Kidney (tissue), 14 donors: ENCODE data around the gene SALL2. TPM values are rescaled to one million over a fixed set of nuclear protein-coding genes. Genes with fewer than 3 reads are reported as not detected.

Experiments
- DNase-seq, 5 donors: peaks; one replicate each; pipeline ENCODE4 v3.0.0-alpha.2; 2013 to 2020
- FAIRE-seq: peaks from 2 replicates; lab custom pipeline; 2012; peaks lifted over from hg19 to GRCh38; lab: Jason Lieb, UNC
- H3K27ac ChIP-seq, 2 donors: one replicate each; pipeline ENCODE4 v1.7.0; 2013; ENCODE audit warnings: low read depth in 2 of 2, low read length in 2 of 2, inconsistent platforms in 1 of 2
- H3K27me3 ChIP-seq: one replicate; pipeline ENCODE4 v1.7.1; 2013; ENCODE audit warnings: low read length, inconsistent platforms; ENCODE audit not compliant: control insufficient read depth, insufficient read depth
- H3K36me3 ChIP-seq, 3 donors: one replicate each; pipeline versions ENCODE4 v1.7.0 to v1.7.1; 2013; ENCODE audit warnings: low read length in 3 of 3, control low read depth in 1 of 3, inconsistent platforms in 1 of 3; ENCODE audit not compliant: insufficient read depth in 3 of 3, control insufficient read depth in 2 of 3
- H3K4me1 ChIP-seq, 3 donors: one replicate each; pipeline versions ENCODE4 v1.7.0 to v1.7.1; 2013; ENCODE audit warnings: low read length in 3 of 3, inconsistent platforms in 1 of 3, low read depth in 1 of 3; ENCODE audit not compliant: control insufficient read depth in 2 of 3, insufficient read depth in 2 of 3
- H3K4me3 ChIP-seq, 3 donors: one replicate each; pipeline versions ENCODE4 v1.7.0 to v1.8.1; 2013; ENCODE audit warnings: low read length in 3 of 3, control low read depth in 1 of 3, inconsistent platforms in 1 of 3
- H3K9ac ChIP-seq, 3 donors: one replicate each; pipeline versions ENCODE4 v1.7.0 to v1.7.1; 2013; ENCODE audit warnings: low read length in 3 of 3, control low read depth in 1 of 3, inconsistent platforms in 1 of 3
- H3K9me3 ChIP-seq, 3 donors: one replicate each; pipeline versions ENCODE4 v1.7.0 to v1.7.1; 2013; ENCODE audit warnings: low read length in 3 of 3, control low read depth in 1 of 3, inconsistent platforms in 1 of 3; ENCODE audit not compliant: control insufficient read depth in 2 of 3, insufficient read depth in 1 of 3
- intact Hi-C: fragments of 100-400 bp; cut with DNase I; formaldehyde crosslinking; loops from one replicate; pipeline ENCODE4 v1.11.1; 2022
- polyA plus RNA-seq: library from polyadenylated mRNA; stranded (reverse); fragments of 350-450 nt; fragmentation: Illumina TruSeq; extraction: RNeasy Lipid Tissue Mini Kit (QIAGEN cat#74804); gene quantifications from one replicate; pipeline ENCODE4 v1.2.3, GENCODE V29; 2014; ENCODE audit warnings: low read depth, low replicate concordance; ENCODE audit not compliant: insufficient read depth
- total RNA-seq: library from RNA; stranded (reverse); fragmentation: NEBNext Ultra II Directional; extraction: Animal tissue kit (Norgen Biotek cat#: 25700); gene quantifications from one replicate; pipeline ENCODE4 v1.2.1, GENCODE V29; 2021
- TF ChIP-seq, protein P1 (sequence below): IDR thresholded peaks from 3 replicates; pipeline ENCODE4 v1.5.1; 2012; ENCODE audit warnings: mild to moderate bottlenecking, moderate library complexity, borderline replicate concordance; ENCODE audit not compliant: insufficient read depth; ENCODE audit errors: extremely low read depth
- donor health status: control.
- donor health status: control.
- donor health status: control.
- donor health status: control.
- donor health status: control.
- donor health status: DM: yes; HTN: yes; CAD: no.
- donor health status: Normal renal cell carcinoma (clear cell type).

The SALL2 gene
- total and polyA plus RNA-seq, 2 donors from 2014 or later, result 5.5 to 8.8 TPM

DNA sequence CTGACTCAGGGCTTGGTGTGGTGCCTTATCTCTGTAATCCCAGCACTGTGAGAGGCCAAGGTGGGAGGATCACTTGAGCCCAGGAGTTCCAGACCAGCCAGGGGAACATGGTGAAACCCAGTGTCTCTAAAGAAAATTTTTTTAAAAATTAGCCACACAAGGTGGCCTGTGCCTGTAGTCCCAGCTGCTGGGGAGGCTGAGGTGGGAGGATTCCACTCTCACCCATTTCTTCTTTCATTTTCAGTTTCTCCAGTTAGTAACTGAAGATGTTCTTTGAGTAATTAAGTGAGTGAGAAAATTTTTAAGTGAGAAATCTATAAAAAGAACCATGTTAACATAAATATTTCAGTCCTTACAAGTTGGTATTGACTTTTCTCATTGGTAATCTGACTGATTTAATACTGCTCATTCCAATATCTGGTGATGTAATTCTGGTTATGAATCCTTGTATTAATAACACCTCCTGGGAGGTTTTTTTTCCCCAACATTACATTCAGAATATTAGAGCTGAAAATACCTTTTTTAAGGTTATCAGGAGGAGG is 21.1 kb downstream of the SALL2 start:
- intact Hi-C loops, result no loop called here
- H3K9me3 ChIP-seq, result no peaks in the 10 kb centered on the region
- no peak overlapping the region for H3K9ac ChIP-seq
- no peak for FAIRE-seq
- TF ChIP-seq, protein P1, sequence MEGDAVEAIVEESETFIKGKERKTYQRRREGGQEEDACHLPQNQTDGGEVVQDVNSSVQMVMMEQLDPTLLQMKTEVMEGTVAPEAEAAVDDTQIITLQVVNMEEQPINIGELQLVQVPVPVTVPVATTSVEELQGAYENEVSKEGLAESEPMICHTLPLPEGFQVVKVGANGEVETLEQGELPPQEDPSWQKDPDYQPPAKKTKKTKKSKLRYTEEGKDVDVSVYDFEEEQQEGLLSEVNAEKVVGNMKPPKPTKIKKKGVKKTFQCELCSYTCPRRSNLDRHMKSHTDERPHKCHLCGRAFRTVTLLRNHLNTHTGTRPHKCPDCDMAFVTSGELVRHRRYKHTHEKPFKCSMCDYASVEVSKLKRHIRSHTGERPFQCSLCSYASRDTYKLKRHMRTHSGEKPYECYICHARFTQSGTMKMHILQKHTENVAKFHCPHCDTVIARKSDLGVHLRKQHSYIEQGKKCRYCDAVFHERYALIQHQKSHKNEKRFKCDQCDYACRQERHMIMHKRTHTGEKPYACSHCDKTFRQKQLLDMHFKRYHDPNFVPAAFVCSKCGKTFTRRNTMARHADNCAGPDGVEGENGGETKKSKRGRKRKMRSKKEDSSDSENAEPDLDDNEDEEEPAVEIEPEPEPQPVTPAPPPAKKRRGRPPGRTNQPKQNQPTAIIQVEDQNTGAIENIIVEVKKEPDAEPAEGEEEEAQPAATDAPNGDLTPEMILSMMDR, result no peak
- peaks cover 3 to 7% (median 4%) of the 10 kb centered on the region in 3 donors for H3K4me1 ChIP-seq
- H3K4me3 ChIP-seq, result no peak overlapping the region
- no peak for DNase-seq
- H3K27me3 ChIP-seq, result no peaks in the 10 kb centered on the region
- H3K36me3 ChIP-seq, result peaks cover 4 to 33% (median 20%) of the 10 kb centered on the region in 3 donors
- H3K27ac ChIP-seq, result no peak overlapping the region

DNA sequence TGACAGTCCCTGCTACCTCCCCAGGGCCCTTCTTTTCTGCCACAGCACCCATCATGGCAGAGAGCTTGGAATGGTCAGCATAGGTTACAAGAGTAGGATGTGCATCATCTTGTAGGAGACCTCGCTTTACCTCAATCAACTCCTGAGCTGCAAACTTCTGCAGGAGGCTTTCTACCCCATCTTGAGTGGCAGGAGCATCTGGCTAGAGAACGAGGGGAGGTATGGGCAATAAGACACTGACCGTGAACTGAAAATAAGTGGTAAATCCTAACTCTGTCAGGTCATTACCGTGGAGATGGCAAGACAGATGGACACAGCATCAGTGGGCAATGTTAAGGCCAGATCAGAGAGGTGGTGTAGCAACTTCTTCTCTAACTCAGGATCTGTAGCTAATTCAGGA is 22.8 kb downstream of the SALL2 start:
- H3K9me3 ChIP-seq, result no peaks in the 10 kb centered on the region
- TF ChIP-seq, protein P1, result no peak
- H3K9ac ChIP-seq, result no peak overlapping the region
- DNase-seq (no peak), FAIRE-seq (no peak)
- H3K4me3 ChIP-seq, result no peak overlapping the region
- H3K4me1 ChIP-seq, result no peaks in the 10 kb centered on the region
- intact Hi-C loops, result no loop called here
- peaks cover 7 to 39% (median 30%) of the 10 kb centered on the region in 3 donors for H3K36me3 ChIP-seq
- H3K27me3 ChIP-seq, result no peaks in the 10 kb centered on the region
- no peak overlapping the region for H3K27ac ChIP-seq

DNA sequence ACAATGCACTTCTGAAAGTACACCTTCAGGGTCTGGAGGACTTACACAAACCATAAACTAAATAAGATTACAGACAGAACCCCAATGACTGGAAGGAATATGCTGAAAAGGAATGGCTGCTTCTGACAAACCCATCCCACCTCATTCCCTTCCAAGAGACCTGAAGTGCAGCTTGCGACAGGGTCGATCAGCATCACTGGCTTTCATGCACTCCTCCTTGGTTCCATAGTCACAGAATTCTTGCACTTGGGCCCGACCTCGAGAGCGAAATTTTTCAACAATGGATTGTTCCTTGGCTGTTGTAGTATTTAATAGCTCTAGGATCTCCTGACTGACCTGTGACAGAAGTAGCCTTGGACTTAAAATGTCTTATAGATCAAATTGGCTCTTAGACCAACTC is 24.6 kb downstream of the SALL2 start:
- Histone ChIP-seq H3K4me3 (no peak overlapping the region), H3K27ac (no peak overlapping the region), H3K9ac (no peak overlapping the region), H3K36me3 (peaks cover 17 to 45% (median 39%) of the 10 kb centered on the region in 3 donors), H3K9me3 (no peaks in the 10 kb centered on the region), H3K4me1 (no peaks in the 10 kb centered on the region), H3K27me3 (no peaks in the 10 kb centered on the region)
- TF ChIP-seq, protein P1, result no peak
- no peak for DNase-seq
- intact Hi-C loops, result no loop called here
- FAIRE-seq, result no peak
